Measurements from ENCODE around the gene SYNGR1.
"Not testable (repeated sequence)": the region's sequence is repeated elsewhere in the genome, so short reads cannot be mapped to it uniquely, and the experiment has no call there.

The SYNGR1 gene

DNA sequence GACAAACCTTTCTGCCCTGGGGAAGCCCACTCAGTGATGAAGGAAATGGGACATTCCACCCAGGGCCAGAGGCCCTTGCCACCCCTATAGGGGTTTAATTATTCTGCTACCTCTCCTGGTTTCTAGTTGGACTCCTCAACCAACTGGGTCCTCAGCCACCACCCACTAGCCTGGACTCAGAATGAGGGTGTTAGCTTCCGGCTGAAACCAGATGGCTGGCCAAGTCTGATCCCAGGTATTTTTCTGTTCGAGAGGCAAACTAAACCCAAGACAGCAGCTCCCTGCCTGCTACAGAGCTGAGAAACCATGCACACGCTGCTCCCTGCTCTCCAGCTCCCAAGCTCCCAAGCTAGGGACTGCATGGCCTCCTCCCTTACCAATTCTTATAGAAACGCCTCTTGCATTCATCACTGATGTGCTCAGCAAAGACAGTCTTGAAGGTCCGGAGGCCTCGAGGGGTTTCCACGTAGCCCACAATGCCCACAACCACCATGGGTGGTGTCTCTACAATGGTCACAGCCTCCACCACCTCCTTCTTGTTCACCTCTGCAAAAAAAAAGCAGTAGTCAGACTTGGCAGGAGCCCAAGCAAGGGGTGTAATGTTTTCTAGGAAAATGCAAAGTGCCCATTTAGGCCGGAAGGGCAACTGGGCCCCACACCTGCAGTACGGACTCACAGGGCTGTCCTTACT is 32.6 kb upstream of the SYNGR1 start:
- no peak for DNase-seq

DNA sequence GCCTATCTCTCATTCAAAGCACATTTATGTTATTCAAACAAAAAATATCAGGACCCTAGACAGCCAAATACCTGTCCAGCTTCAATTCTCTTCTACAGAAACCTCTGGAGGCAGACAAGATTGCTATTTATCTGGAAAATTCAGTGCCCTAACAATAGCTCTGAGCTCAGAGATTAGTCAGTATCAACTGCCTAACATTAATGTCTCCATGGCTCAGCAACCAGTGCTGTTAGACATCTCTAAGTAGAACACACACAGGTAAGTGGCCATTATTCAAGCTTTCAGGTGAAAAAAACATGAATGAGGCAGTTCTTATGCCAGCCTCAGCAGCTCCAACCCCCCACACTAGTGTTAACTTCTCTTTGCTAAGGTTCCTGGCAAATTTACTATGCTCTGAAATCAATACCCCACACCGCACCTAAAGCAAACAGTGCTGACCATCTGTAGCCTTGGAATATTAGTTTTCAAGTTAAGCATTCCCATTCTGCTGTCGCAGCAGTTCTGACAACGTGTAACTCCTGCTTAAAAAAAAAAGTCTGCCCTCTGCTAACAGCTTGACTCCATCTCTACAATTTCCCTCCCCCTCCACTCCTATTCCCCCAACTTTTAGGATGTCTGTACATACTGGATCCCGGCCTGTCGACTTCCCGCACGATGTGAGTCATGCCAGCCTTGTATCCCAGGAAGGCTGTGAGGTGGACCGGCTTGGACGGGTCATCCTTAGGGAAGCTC is 31.9 kb upstream of the SYNGR1 start:
- no peak for DNase-seq

DNA sequence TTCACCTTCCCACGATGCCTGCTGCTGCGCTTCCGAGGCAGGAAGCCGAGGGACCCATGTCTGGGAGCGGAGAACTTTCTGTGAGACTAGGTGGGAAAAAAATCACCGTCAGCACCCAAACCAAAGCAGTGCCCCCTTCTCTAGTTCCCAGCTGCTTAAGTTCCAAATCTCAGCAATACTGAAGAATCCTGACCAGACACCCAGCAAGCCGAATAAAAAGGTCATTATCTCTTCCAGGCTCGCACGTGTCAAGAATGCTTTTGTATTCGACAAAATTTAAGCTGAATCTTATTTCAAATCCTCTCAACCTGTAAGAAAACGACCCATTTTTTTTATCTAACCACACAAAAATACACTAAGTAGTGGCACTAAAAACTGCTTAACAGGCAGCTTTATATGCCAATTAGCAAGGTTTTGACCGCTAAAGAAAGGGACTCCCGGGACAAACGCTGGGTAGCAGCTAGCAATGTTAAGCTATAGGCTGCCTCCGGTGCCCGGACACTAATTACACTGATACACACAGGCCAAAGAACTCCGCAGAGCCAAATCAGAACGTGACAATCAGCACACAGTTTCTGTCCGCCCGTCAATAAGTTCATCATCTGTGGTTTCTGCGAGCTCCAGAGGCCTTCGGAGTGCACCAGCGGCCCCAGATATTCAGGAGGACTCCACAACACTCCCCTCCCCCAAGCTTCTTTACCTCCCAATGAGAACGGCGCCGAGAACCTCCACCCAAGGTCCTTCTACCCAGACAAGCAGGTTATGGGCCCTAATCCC is 31.1 kb upstream of the SYNGR1 start:
- no peak for DNase-seq

DNA sequence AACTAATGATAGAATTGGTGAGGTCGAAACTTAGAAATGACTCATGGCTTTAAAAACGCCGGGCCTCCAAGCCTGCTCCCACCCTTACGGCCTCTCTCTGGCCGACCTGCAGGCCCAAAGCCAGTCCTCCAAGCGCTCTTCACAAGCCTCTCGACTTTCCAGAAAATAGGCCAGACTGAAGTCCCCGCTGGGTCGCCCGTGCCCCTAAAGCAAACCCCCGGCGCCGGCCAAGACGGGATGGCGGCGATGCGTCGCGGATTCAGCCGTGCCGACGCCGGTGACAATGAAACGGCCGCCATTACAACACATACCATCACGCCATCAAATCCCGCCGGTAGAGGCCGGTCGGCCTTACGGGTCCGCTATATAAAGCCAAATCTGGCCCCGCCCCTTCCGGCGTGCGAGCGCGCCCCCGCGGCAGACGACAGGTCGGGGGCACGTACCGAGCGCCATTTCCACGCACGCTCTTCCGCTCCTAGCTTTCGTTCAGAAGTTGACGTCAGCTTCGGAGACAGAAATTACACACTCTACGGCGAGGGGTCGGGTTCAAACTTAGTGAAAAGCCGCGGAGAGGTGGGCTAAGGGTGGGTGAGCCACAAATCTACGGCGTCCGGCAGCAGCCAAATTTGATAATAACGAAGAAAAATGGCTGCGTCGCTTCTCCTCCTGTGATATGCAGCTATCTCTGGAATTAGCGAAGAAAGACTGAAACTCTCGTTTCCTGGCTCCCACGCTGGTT is 30.3 kb upstream of the SYNGR1 start, which contains the start of gene RPL3:
Gene RPL3, minus strand, starts transcription at position 340 of the 739 bp plus-strand sequence. Its CDS starts 26 bp downstream, at position 314.
- DNase-seq, result peak; percentile 94

GRCh38 chr22:39320616-39321029 is 29.2 kb upstream of the SYNGR1 start:
- DNase-seq, result not testable (repeated sequence)

GRCh38 chr22:39325392-39325932 is 24.3 kb upstream of the SYNGR1 start:
- DNase-seq, result no peak

GRCh38 chr22:39327995-39328754 is 21.6 kb upstream of the SYNGR1 start:
- no peak for DNase-seq

- not testable (repeated sequence) for DNase-seq
These were observed 19.2 kb upstream of the SYNGR1 start for GRCh38 chr22:39330553-39330952.

DNA sequence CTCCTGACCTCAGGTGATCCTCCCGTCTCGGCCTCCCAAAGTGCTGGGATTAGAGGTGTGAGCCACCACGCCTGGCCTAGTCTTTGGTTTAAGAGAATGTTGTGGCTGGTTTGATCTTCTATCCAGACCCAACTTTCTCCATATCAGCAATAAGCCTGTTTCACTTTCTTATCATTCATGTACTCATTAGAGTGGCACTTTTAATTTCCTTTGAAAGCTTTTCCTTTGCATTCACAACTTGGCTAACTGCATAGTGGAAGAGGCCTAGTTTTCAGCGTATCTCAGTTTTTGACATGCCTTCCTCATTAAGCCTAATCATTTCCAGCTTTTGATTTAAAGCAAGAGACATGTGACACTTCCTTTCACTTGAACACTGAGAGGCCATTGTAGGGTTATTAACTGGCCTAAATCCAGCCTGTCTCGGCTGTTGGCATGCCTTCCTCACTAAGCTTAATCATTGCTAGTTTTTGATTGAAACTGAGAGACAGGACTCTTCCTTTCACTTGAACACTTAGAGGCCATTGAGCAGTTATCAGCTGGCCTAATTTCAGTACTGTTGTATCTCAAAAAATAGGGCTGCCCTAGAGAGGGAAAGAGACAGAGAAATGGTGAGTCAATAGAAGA is 17.2 kb upstream of the SYNGR1 start:
- no peak for DNase-seq

GRCh38 chr22:39336411-39336810 is 13.4 kb upstream of the SYNGR1 start:
- DNase-seq, result no peak

DNA sequence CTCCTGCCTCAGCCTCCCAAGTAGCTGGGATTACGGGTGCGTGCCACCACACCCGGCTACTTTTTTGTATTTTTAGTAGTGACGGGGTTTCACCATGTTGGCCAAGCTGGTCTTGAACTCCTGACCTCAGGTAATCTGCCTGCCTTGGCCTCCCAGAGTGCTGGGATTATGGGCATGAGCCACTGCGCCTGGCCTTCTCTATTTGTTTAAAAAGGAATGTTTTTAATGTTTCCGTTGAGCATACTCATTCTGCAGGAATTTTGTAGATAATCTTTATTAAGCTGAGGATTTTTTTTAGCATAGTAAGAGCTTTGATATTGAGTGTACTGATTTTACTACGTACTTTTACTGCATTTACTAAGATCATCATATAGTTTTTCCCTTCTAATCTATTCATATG is 10.0 kb upstream of the SYNGR1 start:
- not testable (repeated sequence) for DNase-seq

GRCh38 chr22:39341179-39341578 is 8.6 kb upstream of the SYNGR1 start:
- no peak for DNase-seq

DNA sequence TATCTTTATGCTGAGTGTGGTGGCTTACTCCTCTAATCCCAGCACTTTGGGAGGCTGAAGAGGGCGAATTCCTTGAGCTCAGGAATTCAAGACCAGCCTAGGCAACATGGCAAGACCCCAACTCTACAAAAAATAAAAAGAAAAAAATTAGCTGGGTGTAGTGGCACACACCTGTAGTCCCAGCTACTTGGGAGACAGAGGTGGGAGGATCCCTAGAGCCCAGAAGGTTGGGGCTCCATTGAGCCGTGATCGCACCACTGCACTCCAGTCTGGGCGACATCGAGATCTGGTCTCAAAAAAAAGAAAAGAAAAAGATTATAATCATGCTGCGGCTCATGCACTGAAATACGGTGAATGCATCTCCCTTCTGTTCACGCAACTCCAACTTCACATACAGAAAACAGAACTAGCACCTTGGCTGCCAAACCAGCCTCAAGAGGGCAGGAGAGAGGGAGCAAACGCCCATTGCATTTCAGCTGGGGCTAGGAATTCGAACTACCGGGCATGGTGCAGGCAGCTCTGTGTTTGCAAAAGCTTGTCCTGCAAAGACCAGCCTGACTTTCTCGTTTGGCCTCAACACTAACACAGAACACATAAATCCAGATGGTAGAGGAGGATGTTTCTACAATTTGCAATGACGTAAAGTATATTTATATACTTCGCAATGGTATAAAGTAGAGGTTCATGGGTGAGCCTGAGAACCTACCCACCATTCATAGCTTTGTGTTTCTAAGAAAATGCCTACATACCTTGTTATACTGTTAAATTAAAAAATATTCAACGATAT is 6.3 kb upstream of the SYNGR1 start:
- DNase-seq, result no peak

GRCh38 chr22:39344046-39344390 is 5.8 kb upstream of the SYNGR1 start:
- DNase-seq, result no peak

- no peak for DNase-seq
These were observed 4.6 kb upstream of the SYNGR1 start for GRCh38 chr22:39345231-39345630.

- DNase-seq, result no peak
These were observed 784 bp upstream of the SYNGR1 start for GRCh38 chr22:39348909-39349505.

DNA sequence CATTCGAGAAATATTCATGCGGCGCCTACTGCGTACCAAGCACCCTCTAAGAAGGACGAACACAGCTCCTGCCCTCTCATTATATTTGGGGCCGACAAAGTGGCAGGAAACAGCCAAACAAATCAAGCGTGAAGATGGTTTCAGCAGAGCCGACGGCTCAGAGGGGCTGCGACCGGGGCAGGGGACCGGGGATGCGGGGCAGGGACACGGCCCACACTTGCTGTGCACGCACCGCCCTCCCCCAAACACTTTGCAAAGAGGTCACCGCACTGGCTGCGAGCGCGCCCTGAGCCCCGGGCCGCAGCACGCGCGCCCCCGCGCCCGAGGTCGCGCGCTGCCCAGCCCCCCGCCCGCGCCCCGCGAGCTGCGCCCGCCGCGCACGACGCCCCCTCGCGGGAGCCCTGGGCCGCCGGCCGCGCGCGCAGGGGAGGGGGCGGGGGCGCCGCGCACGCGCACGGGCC is 255 bp upstream of the SYNGR1 start:
- no peak for DNase-seq

DNA sequence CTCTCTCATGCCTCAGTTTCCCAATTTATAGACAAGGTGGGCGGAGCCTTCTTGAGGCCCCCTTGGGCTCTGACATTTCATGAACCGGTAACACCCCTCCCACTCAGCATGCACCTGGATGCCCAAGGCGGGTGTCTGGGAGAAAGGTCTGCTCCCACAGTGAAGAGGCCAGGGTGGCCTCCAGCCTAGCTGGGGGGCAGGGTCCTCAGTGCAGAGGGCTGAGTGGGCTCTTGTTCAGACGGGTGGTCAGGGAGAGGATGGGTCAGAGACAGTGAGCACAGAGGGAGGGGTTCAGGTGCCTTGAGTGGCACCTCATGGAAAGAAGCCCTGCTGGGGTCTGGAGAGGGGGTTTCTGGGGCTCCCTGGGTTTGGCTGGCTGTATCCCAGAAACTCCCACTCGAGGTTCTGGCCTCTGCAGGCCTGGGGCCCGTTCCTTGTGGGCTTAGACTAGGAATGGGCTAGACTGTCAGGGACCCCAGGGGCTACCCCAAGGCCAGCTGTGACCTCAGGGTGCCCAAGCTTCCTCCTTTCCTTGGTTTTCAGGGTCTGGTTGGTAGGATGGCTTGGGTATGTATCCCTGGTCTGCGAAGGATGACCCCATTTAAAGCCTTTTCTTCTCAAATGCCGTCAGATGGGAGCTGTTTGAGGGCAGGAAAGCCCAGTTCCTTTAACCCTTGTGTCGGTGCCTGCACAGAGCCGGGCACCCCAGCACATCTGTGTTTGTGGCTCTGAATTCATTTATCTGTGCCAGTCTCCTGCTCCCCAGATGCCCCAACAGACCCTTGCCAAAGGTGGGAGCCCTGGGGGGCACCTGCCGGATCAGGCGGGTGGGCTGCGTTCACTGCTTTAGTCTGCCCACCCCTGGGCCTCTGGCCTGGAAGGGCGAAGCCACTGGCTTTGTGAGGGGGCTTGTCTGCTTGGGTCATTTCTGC is 1.2 kb downstream of the SYNGR1 start:
- DNase-seq, result no peak

GRCh38 chr22:39351689-39352214 is 2.0 kb downstream of the SYNGR1 start:
- no peak for DNase-seq
